CD14-positive monocyte (primary cell): ENCODE results near the gene PSMD5. TPM values are rescaled to one million over a fixed set of nuclear protein-coding genes. Genes with fewer than 3 reads are reported as not detected.

Experiments
- DNase-seq, 3 donors: peaks; one replicate each; pipeline ENCODE4 v3.0.0-alpha.2; 2011 to 2022
- H2AFZ ChIP-seq: 2 replicates; pipeline ENCODE4 v1.6.0; 2012; ENCODE audit warnings: mild to moderate bottlenecking, low read depth, low read length, inconsistent platforms; ENCODE audit not compliant: insufficient read depth, poor library complexity, severe bottlenecking
- H3K27ac ChIP-seq, 2 donors: 1 replicate in 1 of 2; 2 replicates in 1 of 2; pipeline ENCODE4 v1.5.1; 2012 to 2013; ENCODE audit warnings: low read length in 2 of 2, control low read depth in 1 of 2, inconsistent platforms in 1 of 2, low read depth in 1 of 2, mild to moderate bottlenecking in 1 of 2
- H3K27me3 ChIP-seq, 2 donors: one replicate each; pipeline versions ENCODE4 v1.6.0 to v1.6.1; 2011 to 2013; ENCODE audit warnings: low read length in 2 of 2; ENCODE audit not compliant: control insufficient read depth in 2 of 2, insufficient read depth in 2 of 2
- H3K36me3 ChIP-seq, 2 donors: replicated peaks in 1 of 2; 1 replicate in 1 of 2; 2 replicates in 1 of 2; pipeline versions ENCODE4 v1.5.1 to v1.6.1; 2012 to 2013; ENCODE audit warnings: low read length in 2 of 2, control low read depth in 1 of 2, inconsistent platforms in 1 of 2, mild to moderate bottlenecking in 1 of 2; ENCODE audit not compliant: insufficient read depth in 2 of 2, control insufficient read depth in 1 of 2
- H3K4me1 ChIP-seq, 2 donors: 1 replicate in 1 of 2; 2 replicates in 1 of 2; pipeline versions ENCODE4 v1.5.1 to v1.6.1; 2012 to 2013; ENCODE audit warnings: low read length in 2 of 2, control low read depth in 1 of 2, inconsistent platforms in 1 of 2, mild to moderate bottlenecking in 1 of 2, moderate library complexity in 1 of 2; ENCODE audit not compliant: insufficient read depth in 2 of 2, control insufficient read depth in 1 of 2
- H3K4me2 ChIP-seq: replicated peaks from 2 replicates; pipeline ENCODE3; 2012; ENCODE audit warnings: low read length, moderate library complexity, mild to moderate bottlenecking; ENCODE audit not compliant: poor library complexity, severe bottlenecking; ENCODE audit errors: extremely low read depth
- H3K4me3 ChIP-seq, 3 experiments: fragments of 200-600 bp in 1 of 3; sonication (generic) in 1 of 3; replicated peaks in 1 of 3; 1 replicate in 2 of 3; 2 replicates in 1 of 3; pipeline ENCODE4 v1.5.1; 2011 to 2013; ENCODE audit warnings: low read length in 3 of 3, mild to moderate bottlenecking in 3 of 3, control low read depth in 2 of 3, low read depth in 2 of 3, inconsistent platforms in 1 of 3, moderate library complexity in 1 of 3
- H3K79me2 ChIP-seq: 2 replicates; pipeline ENCODE4 v1.6.0; 2012; ENCODE audit warnings: mild to moderate bottlenecking, control low read depth, inconsistent platforms, low read length, moderate library complexity; ENCODE audit not compliant: insufficient read depth
- H3K9ac ChIP-seq: 2 replicates; pipeline ENCODE4 v1.6.0; 2017; ENCODE audit warnings: low read length, mild to moderate bottlenecking; ENCODE audit not compliant: insufficient read depth, poor library complexity, severe bottlenecking
- H3K9me3 ChIP-seq, 2 donors: replicated peaks in 1 of 2; 1 replicate in 1 of 2; 2 replicates in 1 of 2; pipeline versions ENCODE4 v1.5.1 to v1.6.1; 2012 to 2013; ENCODE audit warnings: low read length in 2 of 2, control low read depth in 1 of 2; ENCODE audit not compliant: control insufficient read depth in 1 of 2, insufficient read depth in 1 of 2
- H4K20me1 ChIP-seq: 2 replicates; pipeline ENCODE4 v1.6.0; 2012; ENCODE audit warnings: mild to moderate bottlenecking, low read length, control low read depth, moderate library complexity; ENCODE audit not compliant: insufficient read depth
- H3K27ac Mint-ChIP-seq, 7 donors: one replicate each; pipeline ENCODE4 v1.8.0; 2020; ENCODE audit warnings: mild to moderate bottlenecking in 7 of 7, mixed read lengths in 7 of 7, moderate library complexity in 6 of 7, inconsistent platforms in 2 of 7
- H3K27me3 Mint-ChIP-seq, 3 donors: one replicate each; pipeline ENCODE4 v1.8.0; 2021 to 2022; ENCODE audit warnings: low read depth in 3 of 3, mild to moderate bottlenecking in 3 of 3, mixed read lengths in 3 of 3, moderate library complexity in 3 of 3, inconsistent platforms in 1 of 3
- H3K36me3 Mint-ChIP-seq, 2 donors: one replicate each; pipeline ENCODE4 v1.8.0; 2020; ENCODE audit warnings: mixed read lengths in 2 of 2, inconsistent platforms in 1 of 2, mild to moderate bottlenecking in 1 of 2
- H3K4me1 Mint-ChIP-seq: one replicate; pipeline ENCODE4 v1.8.0; 2020; ENCODE audit warnings: mild to moderate bottlenecking, mixed read lengths
- H3K4me3 Mint-ChIP-seq, 2 donors: one replicate each; pipeline ENCODE4 v1.8.0; 2020; ENCODE audit warnings: mild to moderate bottlenecking in 2 of 2, mixed read lengths in 2 of 2, moderate library complexity in 1 of 2
- H3K9me3 Mint-ChIP-seq, 7 donors: one replicate each; pipeline ENCODE4 v1.8.0; 2020 to 2022; ENCODE audit warnings: mixed read lengths in 7 of 7, mild to moderate bottlenecking in 6 of 7, moderate library complexity in 6 of 7, inconsistent platforms in 2 of 7
- WGBS: methylation state at CpG from one replicate; pipeline ENCODE4 v1.1.5; 2013; ENCODE audit warnings: missing lambda C conversion rate; ENCODE audit not compliant: insufficient coverage; 5-methylcytosine and 5-hydroxymethylcytosine counted together
- intact Hi-C, 2 donors: fragments of 100-400 bp; cut with micrococcal nuclease; formaldehyde crosslinking; loops; one replicate each; pipeline versions ENCODE4 v1.15.0 to v1.15.1; 2023
- polyA plus RNA-seq, 3 donors: library from polyadenylated mRNA; depleted of rRNA in 1 of 3; unstranded in 2 of 3; stranded (reverse) in 1 of 3; fragments of 300-500 nt in 2 of 3; fragments of >200 nt in 1 of 3; fragmentation: Illumina TruSeq in 2 of 3; gene quantifications; 1 replicate in 2 of 3; 2 replicates in 1 of 3; pipeline ENCODE4 v1.2.3, GENCODE V29; 2012 to 2021
- TF ChIP-seq, protein P1 (sequence below): fragments of 200-600 bp; IDR thresholded peaks from one replicate; pipeline ENCODE4 v1.8.0; 2022; ENCODE audit warnings: antibody characterized with exemption, mild to moderate bottlenecking

PSMD5 gene
- polyA plus RNA-seq, 3 donors, result 10.0 to 20.9 (median 10.7) TPM

DNA sequence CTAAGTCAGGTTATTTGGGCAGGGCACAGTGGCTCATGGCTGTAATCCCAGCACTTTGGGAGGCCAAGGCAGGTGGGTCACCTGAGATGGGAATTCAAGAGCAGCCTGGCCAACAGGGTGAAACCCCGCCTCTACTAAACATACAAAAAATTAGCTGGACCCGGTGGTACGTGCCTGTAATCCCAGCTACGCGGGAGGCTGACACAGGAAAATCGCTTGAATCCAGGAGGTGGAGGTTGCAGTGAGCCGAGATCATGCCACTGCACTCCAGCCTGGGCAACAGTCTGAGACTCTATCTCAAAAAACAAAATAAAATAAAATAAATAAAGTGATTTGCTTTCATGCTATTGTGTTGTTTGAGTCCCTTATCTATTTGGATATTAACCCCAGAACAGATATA, 41.3 kb downstream of the PSMD5 start:
- Histone ChIP-seq H3K79me2 (no peaks in the 10 kb centered on the region), H3K36me3 (no peaks in the 10 kb centered on the region), H2AFZ (no peak overlapping the region), H3K4me1 (no peaks in the 10 kb centered on the region), H3K9ac (no peak overlapping the region), H3K27me3 (no peaks in the 10 kb centered on the region), H3K9me3 (peaks cover 5 to 20% of the 10 kb centered on the region in 2 donors), H3K4me3 (no peak overlapping the region), H3K4me2 (no peak overlapping the region), H4K20me1 (no peaks in the 10 kb centered on the region), H3K27ac (no peak overlapping the region)
- no CpG with 5 or more reads among the region's 7 CpGs for WGBS
- Mint-ChIP-seq H3K4me3 (no peak overlapping the region), H3K4me1 (no peaks in the 10 kb centered on the region), H3K27ac (no peak overlapping the region), H3K9me3 (peaks cover 8 to 23% (median 13%) of the 10 kb centered on the region in 7 donors), H3K36me3 (no peaks in the 10 kb centered on the region), H3K27me3 (peaks cover 0 to 2% (median under 1%) of the 10 kb centered on the region in 3 donors)
- DNase-seq, result no peak
- TF ChIP-seq, protein P1, sequence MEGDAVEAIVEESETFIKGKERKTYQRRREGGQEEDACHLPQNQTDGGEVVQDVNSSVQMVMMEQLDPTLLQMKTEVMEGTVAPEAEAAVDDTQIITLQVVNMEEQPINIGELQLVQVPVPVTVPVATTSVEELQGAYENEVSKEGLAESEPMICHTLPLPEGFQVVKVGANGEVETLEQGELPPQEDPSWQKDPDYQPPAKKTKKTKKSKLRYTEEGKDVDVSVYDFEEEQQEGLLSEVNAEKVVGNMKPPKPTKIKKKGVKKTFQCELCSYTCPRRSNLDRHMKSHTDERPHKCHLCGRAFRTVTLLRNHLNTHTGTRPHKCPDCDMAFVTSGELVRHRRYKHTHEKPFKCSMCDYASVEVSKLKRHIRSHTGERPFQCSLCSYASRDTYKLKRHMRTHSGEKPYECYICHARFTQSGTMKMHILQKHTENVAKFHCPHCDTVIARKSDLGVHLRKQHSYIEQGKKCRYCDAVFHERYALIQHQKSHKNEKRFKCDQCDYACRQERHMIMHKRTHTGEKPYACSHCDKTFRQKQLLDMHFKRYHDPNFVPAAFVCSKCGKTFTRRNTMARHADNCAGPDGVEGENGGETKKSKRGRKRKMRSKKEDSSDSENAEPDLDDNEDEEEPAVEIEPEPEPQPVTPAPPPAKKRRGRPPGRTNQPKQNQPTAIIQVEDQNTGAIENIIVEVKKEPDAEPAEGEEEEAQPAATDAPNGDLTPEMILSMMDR, result no peak
- intact Hi-C loops, result no loop called here

- peak within 1 kb of the TSS; percentile 89 to 97 (median 96) for H3K27ac Mint-ChIP-seq
- no peaks in the 10 kb centered on the region for H3K9me3 Mint-ChIP-seq
- H3K4me3 Mint-ChIP-seq, result peak within 1 kb of the TSS; percentile 86 to 93
- H3K4me1 Mint-ChIP-seq, result peaks cover 35% of the 10 kb centered on the region
- intact Hi-C loops, result loop anchor here in 1 of 2 donors (10.0 kb wide), 1 partner anchor 52 kb away; the partner anchor contains the start of gene PSMD5
- peaks cover 56% of the 10 kb centered on the region for H3K79me2 ChIP-seq
- peaks cover 26 to 35% of the 10 kb centered on the region in 2 donors for H3K4me1 ChIP-seq
- H3K27me3 Mint-ChIP-seq, result no peaks in the 10 kb centered on the region
- H3K27me3 ChIP-seq, result no peaks in the 10 kb centered on the region
- DNase-seq, result peak; percentile 82 to 90 (median 83)
- peak within 1 kb of the TSS; percentile 82 for H3K9ac ChIP-seq
- no peaks in the 10 kb centered on the region for H3K9me3 ChIP-seq
- TF ChIP-seq, protein P1, result no peak
- H3K4me3 ChIP-seq, result peak within 1 kb of the TSS; percentile 79 to 97 (median 83)
- peaks cover 8 to 23% of the 10 kb centered on the region in 2 donors for H3K36me3 ChIP-seq
- peaks cover 17 to 24% of the 10 kb centered on the region in 2 donors for H3K36me3 Mint-ChIP-seq
- H3K27ac ChIP-seq, result peak within 1 kb of the TSS; percentile 70 to 89
- H3K4me2 ChIP-seq, result peak within 1 kb of the TSS; percentile 62
- H2AFZ ChIP-seq, result peak within 1 kb of the TSS; percentile 89
- under 1% methylated on average over 37 of the region's 72 CpGs for WGBS
- H4K20me1 ChIP-seq, result peaks cover 6% of the 10 kb centered on the region
These were observed 49.6 kb downstream of the PSMD5 start, which contains the start of gene FBXW2 for GRCh38 chr9:120792898-120793765. Gene FBXW2 (minus strand): TSS chr9:120793416. CDS start chr9:120788258, 5,158 bp downstream.
